Measurements from ENCODE around the gene IL21R.
"Not testable (repeated sequence)": the region's sequence is repeated elsewhere in the genome, so short reads cannot be mapped to it uniquely, and the experiment has no call there.

Gene IL21R

GRCh38 chr16:27392671-27393070 lies 9.3 kb upstream of the IL21R start:
- no peaks in the 10 kb centered on the region for H3K9me3 ChIP-seq (ENCODE audit: control insufficient read depth, insufficient read depth, low read length)
- no peak overlapping the region for H3K9ac ChIP-seq (ENCODE audit: low read depth, low read length)
- H3K36me3 ChIP-seq (ENCODE audit: control insufficient read depth, insufficient read depth, low read length): no peaks in the 10 kb centered on the region
- H3K4me3 ChIP-seq (ENCODE audit: low read depth, low read length): no peak overlapping the region
- no peaks in the 10 kb centered on the region for H3K4me1 ChIP-seq (ENCODE audit: control insufficient read depth, insufficient read depth, low read length)
- no peaks in the 10 kb centered on the region for H3K27me3 ChIP-seq (ENCODE audit: control insufficient read depth, insufficient read depth, low read length)

GRCh38 chr16:27394516-27394915 lies 7.5 kb upstream of the IL21R start:
- no peaks in the 10 kb centered on the region for H3K36me3 ChIP-seq (ENCODE audit: control insufficient read depth, insufficient read depth, low read length)

DNA sequence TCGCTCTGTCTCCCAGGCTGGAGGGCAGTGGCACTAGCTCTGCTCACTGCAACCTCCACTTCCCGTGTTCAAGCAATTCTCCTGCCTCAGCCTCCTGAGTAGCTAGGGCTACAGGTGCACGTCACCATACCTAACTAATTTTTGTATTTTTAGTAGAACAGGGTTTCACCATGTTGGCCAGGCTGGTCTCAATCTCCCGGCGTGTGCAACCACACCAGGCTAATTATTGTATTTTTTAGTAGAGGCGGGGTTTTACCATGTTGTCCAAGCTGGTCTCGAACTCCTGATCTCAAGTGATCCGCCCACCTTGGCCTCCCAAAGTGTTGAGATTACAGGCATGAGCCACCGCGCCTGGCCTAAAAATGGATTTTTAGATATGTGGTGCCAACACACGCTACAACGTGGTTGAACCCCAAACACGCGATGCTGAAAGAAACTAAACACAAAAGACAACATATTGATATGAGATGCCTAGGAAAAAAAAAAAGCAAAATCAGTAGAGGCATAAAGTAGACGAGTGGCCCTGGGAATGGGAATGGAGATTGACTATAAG lies 3.6 kb upstream of the IL21R start:
- H3K4me1 ChIP-seq (ENCODE audit: control insufficient read depth, insufficient read depth, low read length); H3K4me3 ChIP-seq (ENCODE audit: low read depth, low read length); H3K27me3 ChIP-seq (ENCODE audit: control insufficient read depth, insufficient read depth, low read length); H3K9me3 ChIP-seq (ENCODE audit: control insufficient read depth, insufficient read depth, low read length); H3K36me3 ChIP-seq (ENCODE audit: control insufficient read depth, insufficient read depth, low read length); H3K9ac ChIP-seq (ENCODE audit: low read depth, low read length): not testable (repeated sequence)

More at GRCh38 chr16:27394516-27394915, 7.5 kb upstream of the IL21R start:
- no peaks in the 10 kb centered on the region for H3K4me1 ChIP-seq (ENCODE audit: control insufficient read depth, insufficient read depth, low read length)
- H3K9me3 ChIP-seq (ENCODE audit: control insufficient read depth, insufficient read depth, low read length): no peaks in the 10 kb centered on the region
- no peaks in the 10 kb centered on the region for H3K27me3 ChIP-seq (ENCODE audit: control insufficient read depth, insufficient read depth, low read length)
- no peak overlapping the region for H3K4me3 ChIP-seq (ENCODE audit: low read depth, low read length)
- no peak overlapping the region for H3K9ac ChIP-seq (ENCODE audit: low read depth, low read length)

- no peak overlapping the region for H3K9ac ChIP-seq (ENCODE audit: low read depth, low read length)
- H3K9me3 ChIP-seq (ENCODE audit: control insufficient read depth, insufficient read depth, low read length): no peaks in the 10 kb centered on the region
- H3K36me3 ChIP-seq (ENCODE audit: control insufficient read depth, insufficient read depth, low read length): no peaks in the 10 kb centered on the region
- H3K4me1 ChIP-seq (ENCODE audit: control insufficient read depth, insufficient read depth, low read length): no peaks in the 10 kb centered on the region
- no peaks in the 10 kb centered on the region for H3K27me3 ChIP-seq (ENCODE audit: control insufficient read depth, insufficient read depth, low read length)
- H3K4me3 ChIP-seq (ENCODE audit: low read depth, low read length): no peak overlapping the region
Observed at GRCh38 chr16:27398894-27399853, 2.8 kb upstream of the IL21R start.

DNA sequence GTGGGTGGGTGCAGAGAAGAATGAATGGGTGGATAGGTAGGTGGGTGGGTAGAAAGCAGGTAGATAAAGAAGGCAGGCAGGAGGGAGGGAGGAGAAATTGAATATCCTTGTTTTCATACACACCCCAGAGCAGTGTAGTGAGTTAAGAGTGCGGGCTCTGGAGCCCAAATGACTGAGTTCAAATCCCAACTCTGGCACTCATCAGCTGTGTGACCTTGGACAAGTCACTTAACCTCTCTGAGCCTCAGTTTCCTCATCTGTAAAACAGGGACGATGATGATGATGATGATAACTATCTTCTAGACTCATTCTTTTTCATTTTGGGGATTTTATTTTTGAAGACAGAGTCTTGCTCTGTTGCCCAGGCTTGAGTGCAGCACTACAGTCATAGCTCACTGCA lies 2.0 kb upstream of the IL21R start:
- H3K9ac ChIP-seq (ENCODE audit: low read depth, low read length): no peak overlapping the region
- H3K4me3 ChIP-seq (ENCODE audit: low read depth, low read length): no peak overlapping the region
- H3K36me3 ChIP-seq (ENCODE audit: control insufficient read depth, insufficient read depth, low read length): no peaks in the 10 kb centered on the region
- H3K27me3 ChIP-seq (ENCODE audit: control insufficient read depth, insufficient read depth, low read length): no peaks in the 10 kb centered on the region
- no peaks in the 10 kb centered on the region for H3K9me3 ChIP-seq (ENCODE audit: control insufficient read depth, insufficient read depth, low read length)
- no peaks in the 10 kb centered on the region for H3K4me1 ChIP-seq (ENCODE audit: control insufficient read depth, insufficient read depth, low read length)

- Histone ChIP-seq H3K4me1 (ENCODE audit: control insufficient read depth, insufficient read depth, low read length) (no peaks in the 10 kb centered on the region), H3K4me3 (ENCODE audit: low read depth, low read length) (no peak overlapping the region), H3K9me3 (ENCODE audit: control insufficient read depth, insufficient read depth, low read length) (no peaks in the 10 kb centered on the region), H3K27me3 (ENCODE audit: control insufficient read depth, insufficient read depth, low read length) (no peaks in the 10 kb centered on the region), H3K9ac (ENCODE audit: low read depth, low read length) (no peak overlapping the region), H3K36me3 (ENCODE audit: control insufficient read depth, insufficient read depth, low read length) (no peaks in the 10 kb centered on the region)
Observed at GRCh38 chr16:27400751-27401620, 988 bp upstream of the IL21R start.

DNA sequence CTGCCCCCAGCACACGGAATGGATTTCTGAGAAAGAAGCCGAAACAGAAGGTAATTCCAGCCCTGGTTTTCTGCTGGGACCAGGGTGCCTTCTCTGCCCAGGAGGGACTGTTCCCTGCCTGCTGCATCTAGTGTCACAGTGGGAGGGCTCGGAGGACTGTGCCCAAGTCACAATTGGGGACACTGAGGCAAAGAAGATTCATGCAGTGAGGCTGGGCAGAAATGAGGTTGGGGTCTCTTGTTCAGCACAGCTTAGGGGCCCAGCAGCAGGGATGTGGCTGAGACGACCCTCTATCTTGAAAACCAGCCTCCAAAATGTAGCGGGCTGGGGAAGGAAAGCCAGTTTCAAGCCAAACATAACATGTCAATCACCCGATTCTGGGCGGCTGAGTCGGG lies 592 bp downstream of the IL21R start:
- Histone ChIP-seq H3K4me1 (ENCODE audit: control insufficient read depth, insufficient read depth, low read length) (no peaks in the 10 kb centered on the region), H3K9ac (ENCODE audit: low read depth, low read length) (no peak overlapping the region), H3K36me3 (ENCODE audit: control insufficient read depth, insufficient read depth, low read length) (no peaks in the 10 kb centered on the region), H3K4me3 (ENCODE audit: low read depth, low read length) (no peak overlapping the region), H3K27me3 (ENCODE audit: control insufficient read depth, insufficient read depth, low read length) (no peaks in the 10 kb centered on the region), H3K9me3 (ENCODE audit: control insufficient read depth, insufficient read depth, low read length) (no peaks in the 10 kb centered on the region)

- Histone ChIP-seq H3K9ac (ENCODE audit: low read depth, low read length) (no peak overlapping the region), H3K4me1 (ENCODE audit: control insufficient read depth, insufficient read depth, low read length) (no peaks in the 10 kb centered on the region)
Observed at GRCh38 chr16:27402964-27403600, 1.1 kb downstream of the IL21R start.

DNA sequence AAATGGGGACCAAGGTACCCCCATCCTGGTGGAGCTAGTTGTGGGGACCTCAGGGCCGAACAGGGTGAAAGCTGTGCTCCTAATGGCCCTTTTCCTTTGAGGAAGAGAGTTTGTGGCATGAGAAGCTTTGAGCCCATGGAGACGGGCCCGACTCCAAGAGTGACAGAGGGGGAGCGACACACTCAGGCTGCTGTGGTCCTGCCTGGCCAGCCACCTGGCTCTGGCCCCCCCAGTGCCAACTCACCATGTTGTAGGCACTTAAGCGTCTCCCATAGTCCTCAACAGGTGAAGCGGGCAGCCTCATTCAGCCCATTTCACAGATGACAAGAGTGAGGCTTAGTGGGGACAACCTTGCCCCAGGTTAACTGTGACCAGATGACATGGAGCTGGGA lies 1.6 kb downstream of the IL21R start:
- Histone ChIP-seq H3K9ac (ENCODE audit: low read depth, low read length) (no peak overlapping the region), H3K9me3 (ENCODE audit: control insufficient read depth, insufficient read depth, low read length) (no peaks in the 10 kb centered on the region), H3K36me3 (ENCODE audit: control insufficient read depth, insufficient read depth, low read length) (no peaks in the 10 kb centered on the region), H3K4me1 (ENCODE audit: control insufficient read depth, insufficient read depth, low read length) (no peaks in the 10 kb centered on the region), H3K27me3 (ENCODE audit: control insufficient read depth, insufficient read depth, low read length) (no peaks in the 10 kb centered on the region), H3K4me3 (ENCODE audit: low read depth, low read length) (no peak overlapping the region)

More at GRCh38 chr16:27402964-27403600, 1.1 kb downstream of the IL21R start:
- H3K4me3 ChIP-seq (ENCODE audit: low read depth, low read length): no peak overlapping the region
- no peaks in the 10 kb centered on the region for H3K9me3 ChIP-seq (ENCODE audit: control insufficient read depth, insufficient read depth, low read length)
- no peaks in the 10 kb centered on the region for H3K27me3 ChIP-seq (ENCODE audit: control insufficient read depth, insufficient read depth, low read length)
- no peaks in the 10 kb centered on the region for H3K36me3 ChIP-seq (ENCODE audit: control insufficient read depth, insufficient read depth, low read length)

DNA sequence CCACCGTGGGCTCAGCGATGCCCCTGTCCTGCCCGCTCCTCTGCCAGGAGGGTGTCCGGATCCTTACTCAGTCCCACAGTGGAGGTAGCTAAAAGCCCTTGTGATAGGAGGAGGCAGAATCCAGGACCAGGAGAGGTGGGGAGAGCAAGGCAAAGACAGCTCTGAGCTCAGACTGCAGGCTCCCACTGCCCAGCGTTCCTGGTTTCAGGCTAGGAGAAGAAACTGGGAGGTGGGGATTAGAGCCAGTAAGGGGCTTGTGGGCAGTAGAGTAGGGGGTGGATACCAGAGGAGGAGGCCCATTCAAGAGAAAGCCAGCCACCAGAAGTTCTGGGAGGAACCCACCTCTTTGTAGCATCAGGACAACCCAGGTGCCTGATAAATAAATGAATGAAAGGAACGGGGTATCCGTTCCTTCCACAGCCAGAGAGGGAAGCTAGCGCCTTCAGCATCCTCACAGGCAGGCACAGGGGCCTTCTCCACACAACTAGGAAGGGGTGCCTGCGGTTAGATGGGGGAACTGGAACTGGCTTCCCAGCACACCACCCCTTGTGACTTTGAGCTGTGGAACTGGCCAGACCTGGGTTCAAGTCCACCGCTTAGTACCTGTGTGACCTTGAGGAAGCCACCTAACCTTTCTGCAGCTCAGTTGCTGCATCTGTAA lies 2.3 kb downstream of the IL21R start:
- Histone ChIP-seq H3K36me3 (ENCODE audit: control insufficient read depth, insufficient read depth, low read length) (no peaks in the 10 kb centered on the region), H3K4me1 (ENCODE audit: control insufficient read depth, insufficient read depth, low read length) (no peaks in the 10 kb centered on the region), H3K4me3 (ENCODE audit: low read depth, low read length) (no peak overlapping the region), H3K9me3 (ENCODE audit: control insufficient read depth, insufficient read depth, low read length) (no peaks in the 10 kb centered on the region), H3K27me3 (ENCODE audit: control insufficient read depth, insufficient read depth, low read length) (no peaks in the 10 kb centered on the region), H3K9ac (ENCODE audit: low read depth, low read length) (no peak overlapping the region)
